SK-N-SH treated with all-trans-retinoic acid at 6 μM for 48 hours (cell line): Measurements from ENCODE around the gene CFTR.

Source experiments
- ATAC-seq: fragments of 200-7000 bp; cut with Tn5 transposase; 3 replicates; pipeline ENCODE4 v1.9.1; 2020; ENCODE audit warnings: mild to moderate bottlenecking, moderate library complexity
- ARNTL ChIP-seq: fragments of 450-650 bp; formaldehyde crosslinking; IDR thresholded peaks from 2 replicates; pipeline ENCODE4 v1.5.0; 2020; ENCODE audit warnings: low read depth, mild to moderate bottlenecking, moderate library complexity, borderline replicate concordance
- BACH2 ChIP-seq: fragments of 250-450 bp; sonication (Bioruptor Pico); IDR thresholded peaks from 2 replicates; pipeline ENCODE4 v1.9.0; 2021; ENCODE audit warnings: mild to moderate bottlenecking, borderline replicate concordance
- CREB5 ChIP-seq: fragments of 250-450 bp; sonication (Bioruptor Pico); IDR thresholded peaks from 2 replicates; pipeline ENCODE4 v1.5.1; 2020; ENCODE audit warnings: low read depth, mild to moderate bottlenecking, moderate library complexity
- CSDC2 ChIP-seq: fragments of 250-450 bp; sonication (Bioruptor Pico); IDR thresholded peaks from 2 replicates; pipeline ENCODE4 v1.5.0; 2020; ENCODE audit warnings: mild to moderate bottlenecking, moderate library complexity
- CSRNP3 ChIP-seq: fragments of 250-450 bp; sonication (Bioruptor Pico); IDR thresholded peaks from 2 replicates; pipeline ENCODE4 v1.5.1; 2021; ENCODE audit warnings: mild to moderate bottlenecking, moderate library complexity
- ESRRG ChIP-seq: fragments of 250-450 bp; sonication (Bioruptor Pico); IDR thresholded peaks from 2 replicates; pipeline ENCODE4 v1.6.1; 2021; ENCODE audit warnings: mild to moderate bottlenecking
- GLIS3 ChIP-seq: fragments of 250-450 bp; sonication (Bioruptor Pico); IDR thresholded peaks from 2 replicates; pipeline ENCODE4 v1.5.0; 2020; ENCODE audit warnings: mild to moderate bottlenecking, moderate library complexity
- ISL1 ChIP-seq: fragments of 250-450 bp; sonication (Bioruptor Pico); IDR thresholded peaks from 2 replicates; pipeline ENCODE4 v2.1.2; 2022; ENCODE audit warnings: mild to moderate bottlenecking, moderate library complexity
- PATZ1 ChIP-seq: fragments of 250-450 bp; sonication (Bioruptor Pico); IDR thresholded peaks from 2 replicates; pipeline ENCODE4 v1.8.0; 2020; ENCODE audit warnings: mild to moderate bottlenecking, moderate library complexity, borderline replicate concordance
- PPARA ChIP-seq: fragments of 250-450 bp; sonication (Bioruptor Pico); IDR thresholded peaks from 2 replicates; pipeline ENCODE4 v1.5.0; 2020; ENCODE audit warnings: mild to moderate bottlenecking, borderline replicate concordance
- RARB ChIP-seq: fragments of 250-450 bp; sonication (Bioruptor Pico); IDR thresholded peaks from 2 replicates; pipeline ENCODE4 v1.8.0; 2021; ENCODE audit warnings: mild to moderate bottlenecking, moderate library complexity
- SNAI2 ChIP-seq: fragments of 250-450 bp; sonication (Bioruptor Pico); IDR thresholded peaks from 2 replicates; pipeline ENCODE4 v1.5.0; 2020; ENCODE audit warnings: mild to moderate bottlenecking, moderate library complexity
- TCF4 ChIP-seq: fragments of 250-450 bp; sonication (Bioruptor Pico); IDR thresholded peaks from 2 replicates; pipeline ENCODE4 v1.8.0; 2021; ENCODE audit warnings: mild to moderate bottlenecking, moderate library complexity, borderline replicate concordance
- TOX ChIP-seq: fragments of 250-450 bp; sonication (Bioruptor Pico); IDR thresholded peaks from 2 replicates; pipeline ENCODE4 v1.8.0; 2021; ENCODE audit warnings: mild to moderate bottlenecking, moderate library complexity, borderline replicate concordance
- TSHZ2 ChIP-seq: fragments of 250-450 bp; sonication (Bioruptor Pico); IDR thresholded peaks from 2 replicates; pipeline ENCODE4 v1.5.0; 2020; ENCODE audit warnings: mild to moderate bottlenecking, moderate library complexity
- ZFP3 ChIP-seq: fragments of 250-450 bp; sonication (Bioruptor Pico); IDR thresholded peaks from 2 replicates; pipeline ENCODE4 v1.5.0; 2020; ENCODE audit warnings: mild to moderate bottlenecking, moderate library complexity
- ZFP30 ChIP-seq: fragments of 450-650 bp; formaldehyde crosslinking; IDR thresholded peaks from 2 replicates; pipeline ENCODE4 v1.5.0; 2022; ENCODE audit warnings: mild to moderate bottlenecking, moderate library complexity
- ZNF565 ChIP-seq: fragments of 450-650 bp; formaldehyde crosslinking; conservative IDR thresholded peaks from 2 replicates; pipeline ENCODE4 v1.5.0; 2020; ENCODE audit warnings: low read depth, mild to moderate bottlenecking, moderate library complexity
- ZNF70 ChIP-seq: fragments of 450-650 bp; formaldehyde crosslinking; IDR thresholded peaks from 2 replicates; pipeline ENCODE4 v1.5.0; 2020; ENCODE audit warnings: mild to moderate bottlenecking, moderate library complexity
- ZNF8 ChIP-seq: fragments of 450-650 bp; formaldehyde crosslinking; IDR thresholded peaks from 2 replicates; pipeline ENCODE4 v1.5.0; 2020; ENCODE audit warnings: mild to moderate bottlenecking, moderate library complexity

Gene CFTR

GRCh38 chr7:117489430-117489829 lies 9.6 kb downstream of the CFTR start:
- no peak for TF ChIP-seq CREB5 (CRISPR knock-in tag)
- ATAC-seq: no peak

- no peak for ATAC-seq
- TF ChIP-seq ISL1 (CRISPR knock-in tag) (no peak), ZFP3 (CRISPR knock-in tag) (no peak)
Observed at GRCh38 chr7:117489911-117490310, 10.1 kb downstream of the CFTR start.

GRCh38 chr7:117492649-117493048 lies 12.8 kb downstream of the CFTR start:
- ATAC-seq: no peak
- TF ChIP-seq GLIS3 (CRISPR knock-in tag) (no peak), ESRRG (CRISPR knock-in tag) (no peak)

- no peak for TF ChIP-seq ZNF70 (CRISPR knock-in tag)
- TF ChIP-seq TOX (CRISPR knock-in tag): no peak
- ATAC-seq: no peak
Observed at GRCh38 chr7:117493460-117493859, 13.6 kb downstream of the CFTR start.

GRCh38 chr7:117495308-117495707 lies 15.5 kb downstream of the CFTR start:
- no peak for TF ChIP-seq ZFP30
- TF ChIP-seq TOX (CRISPR knock-in tag): no peak
- no peak for TF ChIP-seq ZNF8 (CRISPR knock-in tag)
- TF ChIP-seq ZNF70 (CRISPR knock-in tag): no peak
- no peak for TF ChIP-seq ZFP3 (CRISPR knock-in tag)
- no peak for TF ChIP-seq ESRRG (CRISPR knock-in tag)
- no peak for TF ChIP-seq ARNTL (CRISPR knock-in tag)
- TF ChIP-seq TCF4 (CRISPR knock-in tag): no peak
- TF ChIP-seq PATZ1 (CRISPR knock-in tag): no peak
- no peak for TF ChIP-seq CREB5 (CRISPR knock-in tag)
- TF ChIP-seq PPARA (CRISPR knock-in tag): no peak
- no peak for TF ChIP-seq ZNF565
- ATAC-seq: no peak

- no peak for ATAC-seq
- TF ChIP-seq CSRNP3 (no peak), CREB5 (CRISPR knock-in tag) (no peak), ESRRG (CRISPR knock-in tag) (no peak), ZNF70 (CRISPR knock-in tag) (no peak), ZNF565 (no peak), RARB (CRISPR knock-in tag) (no peak), PPARA (CRISPR knock-in tag) (no peak), ZNF8 (CRISPR knock-in tag) (no peak), ZFP30 (no peak), BACH2 (no peak), TOX (CRISPR knock-in tag) (no peak), TSHZ2 (CRISPR knock-in tag) (no peak), CSDC2 (CRISPR knock-in tag) (no peak), ARNTL (CRISPR knock-in tag) (no peak), GLIS3 (CRISPR knock-in tag) (no peak), ZFP3 (CRISPR knock-in tag) (no peak), TCF4 (CRISPR knock-in tag) (no peak), ISL1 (CRISPR knock-in tag) (no peak), SNAI2 (CRISPR knock-in tag) (no peak)
Observed at GRCh38 chr7:117502331-117502730, 22.5 kb downstream of the CFTR start.
